Activated CD4-positive, CD25-positive, alpha-beta regulatory T cell (primary cell): ENCODE measurements around the gene MAP3K5.

Experiments
- DNase-seq, 4 experiments: peaks; one replicate each; lab custom pipeline; 2025; lab: John Stamatoyannopoulos, UW

MAP3K5 gene

GRCh38 chr6:136571496-136571895, 220.8 kb downstream of the MAP3K5 start:
- DNase-seq: no peak

GRCh38 chr6:136571065-136571464, 221.2 kb downstream of the MAP3K5 start:
- no peak for DNase-seq

DNA sequence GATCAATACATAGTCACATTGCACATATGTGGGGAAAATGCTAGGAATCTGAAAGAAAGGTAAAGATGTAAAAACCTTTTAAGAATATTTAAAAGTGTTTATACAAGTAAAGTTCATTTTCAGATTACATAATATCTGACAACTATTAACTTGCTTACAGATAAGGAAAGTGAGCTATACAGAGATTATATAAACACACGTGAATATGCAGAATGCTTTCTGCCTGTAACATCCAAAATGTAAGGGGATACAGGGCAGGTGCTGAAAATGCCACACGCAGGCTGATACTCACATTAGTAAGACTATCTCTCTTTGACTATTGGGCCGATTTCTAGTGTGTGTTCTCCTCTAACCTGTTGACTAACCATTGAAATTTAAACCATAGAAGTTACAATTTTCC, 224.1 kb downstream of the MAP3K5 start:
- no peak for DNase-seq

DNA sequence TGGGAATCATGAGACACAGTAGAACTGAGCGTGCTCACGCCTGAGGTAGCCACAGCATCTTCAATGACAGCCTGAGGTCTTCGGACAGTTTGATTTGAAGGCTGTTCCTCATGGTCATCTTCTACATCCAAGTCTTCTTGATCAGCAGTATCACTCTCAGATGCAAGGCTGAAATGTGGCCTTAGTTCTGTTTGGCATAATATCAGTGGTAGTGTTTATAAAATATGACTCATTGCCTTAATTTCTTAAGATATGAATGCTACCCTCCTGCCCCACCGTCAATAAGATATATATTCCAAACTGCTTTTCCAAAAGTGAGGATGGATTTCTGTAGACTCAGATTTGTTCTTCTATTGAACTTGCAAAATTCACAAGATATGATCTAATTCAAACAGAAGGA, 224.6 kb downstream of the MAP3K5 start:
- no peak for DNase-seq

DNA sequence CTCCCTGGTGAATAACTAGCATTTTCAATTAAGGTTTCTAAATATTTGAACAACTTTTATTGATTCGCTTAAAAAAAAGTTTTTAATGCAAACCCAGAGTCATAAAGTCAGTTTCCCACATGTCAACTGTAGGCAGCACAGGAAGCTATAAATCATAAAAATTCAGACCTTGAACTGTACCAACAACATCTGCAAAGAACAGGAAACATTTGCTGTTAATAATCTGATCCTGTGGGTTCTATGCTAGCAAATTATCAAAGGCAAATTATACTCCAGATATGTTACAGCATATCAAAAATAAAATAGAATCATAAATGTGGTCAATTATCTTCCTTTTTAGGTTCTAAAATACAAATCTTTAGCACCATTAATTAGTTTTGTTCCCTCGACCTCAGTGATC, 225.4 kb downstream of the MAP3K5 start:
- DNase-seq: no peak

DNA sequence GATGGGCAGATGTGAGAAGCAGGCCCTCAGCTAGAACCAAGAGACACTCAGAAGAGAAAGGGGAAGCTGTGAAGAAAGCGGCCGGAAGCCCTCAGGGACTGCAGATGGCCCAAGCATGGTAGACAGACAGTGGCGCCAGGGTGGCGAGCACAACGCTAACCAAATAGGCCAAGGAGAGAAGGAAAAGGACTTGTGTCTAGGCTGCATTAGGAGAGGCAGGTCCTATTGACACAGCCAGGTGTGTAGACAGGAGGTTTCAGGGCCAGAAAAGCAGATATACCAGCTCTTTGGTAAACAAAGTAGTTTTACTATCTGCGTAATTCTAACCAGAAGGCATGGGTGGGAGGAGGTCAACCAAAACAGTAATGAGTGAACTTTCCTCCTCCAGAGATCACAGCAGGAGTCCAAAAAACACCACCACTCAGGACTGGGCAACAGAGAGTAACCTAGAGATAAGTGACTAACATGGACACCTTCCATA, 226.2 kb downstream of the MAP3K5 start:
- DNase-seq: no peak

DNA sequence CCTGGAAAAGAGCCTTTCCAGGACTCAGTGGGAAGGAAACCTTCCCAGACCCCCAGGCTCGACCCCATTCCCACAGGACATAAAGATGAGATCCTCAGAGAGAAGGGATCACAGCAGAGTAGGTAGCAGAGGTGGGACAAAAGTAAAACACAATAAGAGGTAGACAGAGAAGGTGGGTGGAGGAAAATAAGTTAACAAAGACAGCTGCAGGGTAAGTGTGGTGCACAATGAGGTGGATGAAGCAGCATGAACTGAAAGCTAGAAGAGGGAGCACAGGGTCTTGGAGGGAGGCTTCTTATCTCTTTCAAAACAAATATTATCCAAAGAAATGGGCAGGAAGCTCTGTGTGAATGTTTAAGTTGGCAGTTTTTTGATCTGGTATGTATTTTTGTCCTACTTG, 228.1 kb downstream of the MAP3K5 start:
- DNase-seq: no peak

DNA sequence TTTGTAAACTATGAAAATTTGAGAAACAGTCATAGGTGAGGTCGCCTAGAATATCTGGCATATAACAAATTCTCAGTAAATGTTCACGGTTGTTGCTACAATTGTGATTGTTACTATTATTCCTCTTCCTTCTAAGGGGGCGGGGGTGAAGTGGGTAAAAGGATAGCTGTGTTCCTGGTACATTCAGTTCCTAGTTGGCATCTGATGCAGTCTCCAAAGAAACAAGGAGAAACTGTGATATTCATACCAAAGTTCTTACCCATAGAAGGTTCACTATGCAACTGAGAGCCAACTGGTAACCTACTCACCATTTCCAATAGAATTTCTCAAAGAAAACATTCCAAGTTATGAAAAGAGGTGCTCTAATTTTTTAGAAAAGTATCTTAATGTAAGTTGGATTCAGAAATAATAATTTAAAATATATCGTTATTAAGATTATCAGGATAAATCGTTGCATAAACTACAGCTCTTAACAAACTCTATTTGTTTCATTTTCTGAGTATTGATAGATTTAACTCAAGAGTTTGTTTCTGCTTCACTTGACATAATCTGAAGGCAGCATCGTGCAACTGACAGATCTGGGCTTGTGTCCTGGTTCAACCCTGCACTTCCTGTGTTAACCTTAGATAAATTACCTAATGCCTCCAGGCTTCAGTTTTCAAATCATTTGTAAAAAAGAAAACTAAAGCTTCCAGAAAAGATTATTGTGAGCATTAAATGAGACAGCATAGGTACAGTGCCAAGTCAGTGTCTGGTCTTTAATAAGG, 228.7 kb downstream of the MAP3K5 start:
- no peak for DNase-seq

- no peak for DNase-seq
These were observed 230.1 kb downstream of the MAP3K5 start for GRCh38 chr6:136562211-136562610.

GRCh38 chr6:136553166-136553787, 239.0 kb downstream of the MAP3K5 start:
- DNase-seq: no peak

DNA sequence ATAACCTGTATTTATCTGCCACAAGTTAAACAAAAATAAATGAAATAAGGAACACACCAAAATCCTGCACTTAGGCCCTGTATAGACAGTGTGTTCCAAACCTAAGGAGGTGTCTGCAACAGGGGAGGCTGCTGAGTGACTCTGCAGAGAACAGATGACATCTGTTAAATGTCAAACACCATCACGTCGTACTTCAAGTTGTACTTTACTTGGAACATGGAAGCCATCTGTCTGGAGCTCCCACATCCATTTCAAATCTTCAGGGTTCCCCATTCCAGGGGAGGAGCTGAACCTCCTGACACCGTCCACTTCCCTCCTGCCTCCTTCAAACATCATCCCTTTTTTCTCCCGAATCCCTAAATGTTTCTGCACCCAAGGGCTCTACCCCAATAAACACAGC, 240.2 kb downstream of the MAP3K5 start:
- no peak for DNase-seq

DNA sequence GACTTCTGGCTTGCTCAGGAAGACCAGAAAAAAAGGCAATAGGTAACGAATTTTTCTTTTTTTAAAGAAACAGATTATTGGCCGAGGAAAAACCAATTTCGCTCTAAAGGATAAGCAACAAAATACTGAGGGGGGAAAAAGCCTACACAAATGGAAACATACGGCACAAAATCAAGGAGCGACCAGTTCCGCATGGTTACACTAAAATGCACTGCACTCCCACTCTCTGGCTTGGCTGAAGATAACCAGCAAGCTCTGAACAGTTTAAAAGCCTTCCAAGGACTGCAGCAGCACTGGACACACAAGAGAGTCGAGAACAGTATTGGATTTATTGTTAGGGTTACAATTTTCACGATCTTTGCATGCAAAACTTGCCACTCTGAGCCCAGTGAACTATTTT, 241.2 kb downstream of the MAP3K5 start:
- no peak for DNase-seq

GRCh38 chr6:136550330-136551071, 241.8 kb downstream of the MAP3K5 start, which contains the start of gene MAP7:
MAP7 (minus strand) TSS chr6:136550422; CDS start chr6:136550408, 14 bp downstream.
- DNase-seq: peak; percentile 22 to 44 (median 30)

DNA sequence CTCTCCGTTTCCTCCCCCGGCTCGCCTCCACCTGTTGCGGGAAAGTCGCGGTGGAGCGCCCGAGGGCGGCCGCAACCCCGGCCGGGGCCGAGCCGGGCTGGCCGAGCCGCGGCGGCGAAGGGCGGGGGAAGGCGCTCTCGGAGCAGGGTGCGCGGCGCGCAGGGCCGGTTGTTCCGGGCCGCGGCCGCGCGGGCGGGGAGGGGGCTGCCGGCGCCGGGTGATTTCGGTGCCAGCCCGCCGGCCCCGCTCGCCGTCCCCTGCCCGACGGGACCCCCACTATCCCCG, 242.3 kb downstream of the MAP3K5 start:
- DNase-seq: no peak

DNA sequence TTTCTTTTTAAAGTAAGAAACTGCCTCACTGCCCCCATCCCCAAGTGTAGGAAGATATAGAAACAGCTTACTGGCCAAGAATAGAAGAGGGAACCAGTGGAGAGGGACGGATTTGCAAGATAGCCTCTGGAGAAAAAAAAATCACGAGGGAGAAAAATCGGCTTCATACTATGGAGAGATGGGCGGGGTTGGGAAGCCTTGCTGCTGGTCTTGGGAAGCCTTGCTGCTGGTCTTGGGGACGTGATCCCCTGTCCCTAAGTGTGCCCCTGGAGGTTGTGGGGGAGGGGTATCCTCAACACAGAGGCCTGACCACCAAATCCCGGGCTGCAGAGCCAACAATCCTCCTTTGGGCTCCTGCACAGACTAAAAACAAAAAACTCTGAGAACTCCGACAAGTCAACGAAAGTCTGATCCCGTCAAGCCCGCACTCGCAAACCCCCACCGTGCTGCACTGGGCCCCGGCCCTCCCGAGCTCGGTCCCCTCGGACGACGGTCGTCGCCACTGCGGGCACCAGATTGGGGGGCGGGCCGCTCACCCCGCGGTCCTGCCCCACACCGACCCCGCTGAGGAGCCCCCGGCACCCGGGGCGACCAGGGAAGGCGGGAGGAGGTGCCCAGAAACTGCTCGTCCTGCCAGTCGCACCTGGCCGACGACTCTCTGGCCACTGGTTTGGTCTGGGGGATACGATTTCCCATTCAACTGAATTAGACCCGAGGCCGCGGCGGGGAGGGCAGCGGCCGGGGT, 242.8 kb downstream of the MAP3K5 start:
- no peak for DNase-seq

GRCh38 chr6:136548582-136549299, 243.5 kb downstream of the MAP3K5 start:
- DNase-seq: no peak

DNA sequence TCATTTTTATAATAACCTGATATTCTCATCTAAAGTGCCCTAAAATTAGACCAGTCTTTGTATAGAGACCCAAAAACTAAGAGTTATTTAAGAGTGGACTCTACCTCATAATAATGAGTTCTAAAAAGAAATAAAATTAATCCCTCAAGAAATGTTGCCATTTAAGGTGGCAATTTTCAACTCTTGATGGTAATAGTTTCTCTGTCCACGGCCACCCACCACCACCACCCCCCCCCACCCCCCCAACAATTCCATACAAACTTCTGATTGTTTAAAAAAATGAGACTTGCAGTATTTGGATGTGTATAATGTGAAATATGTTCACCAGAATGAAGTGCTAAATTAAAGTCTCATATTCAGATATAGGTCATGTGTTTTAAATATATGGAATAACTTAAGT, 244.4 kb downstream of the MAP3K5 start:
- DNase-seq: no peak

DNA sequence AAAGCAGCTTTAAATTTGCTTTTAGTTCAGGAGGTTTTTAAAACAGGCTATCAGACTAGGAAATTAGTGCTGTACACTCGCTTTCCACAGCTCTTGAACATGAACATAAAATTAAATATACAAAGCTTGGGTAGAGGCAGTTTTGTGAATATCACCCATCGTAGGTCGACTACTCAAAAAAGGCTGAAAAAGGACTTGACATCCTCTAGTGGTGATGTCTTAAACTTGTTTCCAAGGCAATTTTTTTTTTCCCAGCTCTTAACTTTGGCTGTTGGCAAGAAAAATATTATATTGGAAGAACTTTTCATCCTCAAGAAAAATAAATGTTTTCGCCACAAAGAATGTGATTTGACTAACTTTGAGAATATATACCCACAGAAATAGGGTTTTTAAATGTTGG, 244.9 kb downstream of the MAP3K5 start:
- DNase-seq: no peak

DNA sequence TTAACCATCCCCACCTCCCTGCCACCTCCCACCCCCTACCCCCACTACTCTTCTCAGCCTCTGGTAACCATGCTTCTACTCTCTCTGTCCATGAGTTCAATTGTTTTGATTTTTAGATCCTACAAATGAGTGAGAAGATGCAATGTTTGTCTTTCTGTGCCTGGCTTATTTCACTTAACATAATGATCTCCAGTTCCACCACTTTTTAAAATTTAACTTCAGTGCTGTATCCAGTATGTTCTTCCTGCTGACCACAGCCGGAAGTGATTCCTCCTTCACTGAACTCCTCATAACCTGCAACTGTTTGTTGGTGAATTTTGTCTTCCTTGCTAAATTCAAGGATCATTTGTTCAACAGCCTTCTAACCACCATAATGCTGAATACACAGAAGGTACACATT, 245.9 kb downstream of the MAP3K5 start:
- no peak for DNase-seq

- DNase-seq: no peak
These were observed 248.0 kb downstream of the MAP3K5 start for GRCh38 chr6:136544326-136544725.

- no peak for DNase-seq
These were observed 250.9 kb downstream of the MAP3K5 start for GRCh38 chr6:136541395-136541794.
